GM19397 (cell line): Measurements from ENCODE around the gene RHBDD3.

Source experiments
- ATAC-seq: cut with Tn5 transposase; IDR thresholded peaks from one replicate; pipeline ENCODE4 v1.9.1; 2021; ENCODE audit warnings: mild to moderate bottlenecking, moderate library complexity; ENCODE audit not compliant: unreplicated experiment

RHBDD3 gene

GRCh38 chr22:29267858-29268510 lies at the start of gene RHBDD3, which contains the start of gene EWSR1:
Gene RHBDD3, minus strand, starts transcription at chr22:29267981. Its CDS starts 2,355 bp downstream, at chr22:29265626.
Gene EWSR1, plus strand, starts transcription at chr22:29268268. Its CDS starts 69 bp downstream, at chr22:29268337.
- ATAC-seq, result peak; percentile 68

GRCh38 chr22:29316141-29316828 lies 48.5 kb upstream of the RHBDD3 start:
- no peak for ATAC-seq

- no peak for ATAC-seq
Observed at GRCh38 chr22:29315286-29316140, 47.7 kb upstream of the RHBDD3 start, which contains the start of gene RASL10A. Gene RASL10A, minus strand, starts transcription at chr22:29315697. Its CDS starts 451 bp downstream, at chr22:29315246.

GRCh38 chr22:29314537-29315285 lies 46.9 kb upstream of the RHBDD3 start:
- ATAC-seq, result no peak

GRCh38 chr22:29313576-29314466 lies 46.0 kb upstream of the RHBDD3 start:
- no peak for ATAC-seq

- no peak for ATAC-seq
Observed at GRCh38 chr22:29313126-29313575, 45.4 kb upstream of the RHBDD3 start.

GRCh38 chr22:29312218-29313125 lies 44.7 kb upstream of the RHBDD3 start:
- no peak for ATAC-seq

GRCh38 chr22:29311464-29312217 lies 43.9 kb upstream of the RHBDD3 start:
- no peak for ATAC-seq

- ATAC-seq, result no peak
Observed at GRCh38 chr22:29310863-29311339, 43.1 kb upstream of the RHBDD3 start.

GRCh38 chr22:29310065-29310862 lies 42.5 kb upstream of the RHBDD3 start:
- ATAC-seq, result no peak

GRCh38 chr22:29309332-29310064 lies 41.7 kb upstream of the RHBDD3 start:
- ATAC-seq, result no peak

GRCh38 chr22:29308791-29309262 lies 41.0 kb upstream of the RHBDD3 start:
- ATAC-seq, result no peak

GRCh38 chr22:29308148-29308790 lies 40.5 kb upstream of the RHBDD3 start:
- no peak for ATAC-seq

- ATAC-seq, result no peak
Observed at GRCh38 chr22:29307596-29308147, 39.9 kb upstream of the RHBDD3 start.
